GM19467 (cell line): Measurements from ENCODE around the gene ITGAV.
"Not testable (repeated sequence)": the region's sequence is repeated elsewhere in the genome, so short reads cannot be mapped to it uniquely, and the experiment has no call there.

ENCODE experiments used
- ATAC-seq: cut with Tn5 transposase; IDR thresholded peaks from one replicate; pipeline ENCODE4 v1.9.1; 2021; ENCODE audit warnings: mild to moderate bottlenecking, moderate library complexity; ENCODE audit not compliant: unreplicated experiment

ITGAV gene

GRCh38 chr2:186589612-186590349 lies at the start of gene ITGAV:
Gene ITGAV, plus strand, starts transcription at chr2:186590056. Its CDS starts 283 bp downstream, at chr2:186590339.
- ATAC-seq: peak; percentile 98

- ATAC-seq: no peak
Observed at GRCh38 chr2:186540941-186541340, 48.9 kb upstream of the ITGAV start.

GRCh38 chr2:186542002-186542401 lies 47.9 kb upstream of the ITGAV start:
- no peak for ATAC-seq

- ATAC-seq: no peak
Observed at GRCh38 chr2:186543561-186544131, 46.2 kb upstream of the ITGAV start.

- ATAC-seq: no peak
Observed at GRCh38 chr2:186544255-186544675, 45.6 kb upstream of the ITGAV start.

- ATAC-seq: no peak
Observed at GRCh38 chr2:186546846-186547245, 43.0 kb upstream of the ITGAV start.

GRCh38 chr2:186551323-186552050 lies 38.4 kb upstream of the ITGAV start:
- no peak for ATAC-seq

GRCh38 chr2:186554429-186554828 lies 35.4 kb upstream of the ITGAV start:
- ATAC-seq: no peak

GRCh38 chr2:186554850-186555671 lies 34.8 kb upstream of the ITGAV start:
- ATAC-seq: no peak

- ATAC-seq: no peak
Observed at GRCh38 chr2:186558512-186559276, 31.2 kb upstream of the ITGAV start.

- ATAC-seq: peak; percentile 38
Observed at GRCh38 chr2:186559370-186559769, 30.5 kb upstream of the ITGAV start.

GRCh38 chr2:186559848-186560247 lies 30.0 kb upstream of the ITGAV start:
- peak; percentile 88 for ATAC-seq

- ATAC-seq: no peak
Observed at GRCh38 chr2:186560254-186560653, 29.6 kb upstream of the ITGAV start.

- no peak for ATAC-seq
Observed at GRCh38 chr2:186561467-186562208, 28.2 kb upstream of the ITGAV start.

- ATAC-seq: no peak
Observed at GRCh38 chr2:186562209-186562578, 27.7 kb upstream of the ITGAV start.

GRCh38 chr2:186568600-186568999 lies 21.3 kb upstream of the ITGAV start:
- ATAC-seq: not testable (repeated sequence)

- ATAC-seq: not testable (repeated sequence)
Observed at GRCh38 chr2:186569127-186569526, 20.7 kb upstream of the ITGAV start.

GRCh38 chr2:186569897-186570296 lies 20.0 kb upstream of the ITGAV start:
- no peak for ATAC-seq

- ATAC-seq: no peak
Observed at GRCh38 chr2:186570604-186571003, 19.3 kb upstream of the ITGAV start.

- no peak for ATAC-seq
Observed at GRCh38 chr2:186572705-186573104, 17.2 kb upstream of the ITGAV start.
